GM19468 (cell line): ENCODE measurements around the gene CITED4.

ENCODE experiments used
- ATAC-seq: cut with Tn5 transposase; IDR thresholded peaks from one replicate; pipeline ENCODE4 v1.9.1; 2021; ENCODE audit warnings: mild to moderate bottlenecking, moderate library complexity, moderate number of reproducible peaks; ENCODE audit not compliant: unreplicated experiment; ENCODE audit errors: extremely low read depth

Gene CITED4

GRCh38 chr1:40817791-40818263 is 44.3 kb downstream of the CITED4 start:
- ATAC-seq: no peak

- ATAC-seq: no peak
Observed at GRCh38 chr1:40815420-40815819, 46.7 kb downstream of the CITED4 start.
